ENCODE measurements around the gene KIF5A. TPM values are rescaled to one million over a fixed set of nuclear protein-coding genes. Genes with fewer than 3 reads are reported as not detected.

The KIF5A gene
- total RNA-seq, 4 donors from 2014 or later: 0.08 to 1.2 (median 0.23) TPM

DNA sequence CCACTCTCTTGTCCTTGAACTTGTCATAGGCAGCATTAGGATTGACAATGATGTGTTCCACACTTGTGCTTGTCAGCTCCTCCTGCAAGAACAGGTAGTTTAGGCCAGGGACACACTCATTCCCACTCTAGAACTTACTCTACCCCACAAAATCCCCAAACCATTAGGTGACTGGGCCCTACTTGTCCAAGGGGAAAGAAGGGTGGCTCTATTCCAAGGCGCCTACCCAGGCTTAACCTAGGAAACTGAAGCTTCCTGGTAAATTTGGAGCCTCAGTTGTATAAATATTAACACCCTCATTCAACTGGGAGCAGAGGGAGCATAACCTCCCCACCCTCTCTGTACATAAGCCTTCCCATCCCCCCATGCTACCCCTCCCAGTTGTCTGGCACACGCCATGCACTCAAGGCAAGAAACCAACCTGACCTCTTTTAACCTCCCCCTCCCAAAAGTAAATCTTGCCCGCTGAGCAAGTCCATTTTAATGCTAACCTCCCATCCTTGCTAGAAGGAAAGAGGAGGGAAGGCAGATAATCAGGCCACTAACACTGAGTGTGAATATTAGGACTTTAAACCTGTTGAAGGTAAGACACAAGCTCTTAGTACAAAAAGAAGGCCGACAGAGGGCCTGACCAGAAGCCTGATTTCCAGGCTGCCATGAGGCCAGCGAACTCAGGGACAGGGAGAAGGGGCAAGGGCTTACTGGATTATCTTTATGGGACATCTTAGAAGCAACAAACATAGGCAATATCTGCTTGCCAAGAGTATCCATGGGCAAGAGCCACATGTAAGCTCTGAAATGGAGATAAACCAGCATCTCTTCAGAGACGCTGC, 13.9 kb upstream of the KIF5A start:
- no peak for TF ChIP-seq POLR2A (IDR thresholded peaks at IDR 0.05)
- TF ChIP-seq, protein P1, sequence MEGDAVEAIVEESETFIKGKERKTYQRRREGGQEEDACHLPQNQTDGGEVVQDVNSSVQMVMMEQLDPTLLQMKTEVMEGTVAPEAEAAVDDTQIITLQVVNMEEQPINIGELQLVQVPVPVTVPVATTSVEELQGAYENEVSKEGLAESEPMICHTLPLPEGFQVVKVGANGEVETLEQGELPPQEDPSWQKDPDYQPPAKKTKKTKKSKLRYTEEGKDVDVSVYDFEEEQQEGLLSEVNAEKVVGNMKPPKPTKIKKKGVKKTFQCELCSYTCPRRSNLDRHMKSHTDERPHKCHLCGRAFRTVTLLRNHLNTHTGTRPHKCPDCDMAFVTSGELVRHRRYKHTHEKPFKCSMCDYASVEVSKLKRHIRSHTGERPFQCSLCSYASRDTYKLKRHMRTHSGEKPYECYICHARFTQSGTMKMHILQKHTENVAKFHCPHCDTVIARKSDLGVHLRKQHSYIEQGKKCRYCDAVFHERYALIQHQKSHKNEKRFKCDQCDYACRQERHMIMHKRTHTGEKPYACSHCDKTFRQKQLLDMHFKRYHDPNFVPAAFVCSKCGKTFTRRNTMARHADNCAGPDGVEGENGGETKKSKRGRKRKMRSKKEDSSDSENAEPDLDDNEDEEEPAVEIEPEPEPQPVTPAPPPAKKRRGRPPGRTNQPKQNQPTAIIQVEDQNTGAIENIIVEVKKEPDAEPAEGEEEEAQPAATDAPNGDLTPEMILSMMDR (IDR thresholded peaks at IDR 0.05): no peak
- no peak overlapping the region for H3K4me3 ChIP-seq (ENCODE audit: low read depth, poor library complexity, severe bottlenecking)
- 76 to 90% methylated on average over 6 of the region's 6 CpGs for WGBS, 2 donors
- intact Hi-C loops (cut with DNase I; ENCODE audit: low total_unique reads): no loop called here
- DNase-seq (ENCODE audit: low spot score in 2 of 2): no peak

DNA sequence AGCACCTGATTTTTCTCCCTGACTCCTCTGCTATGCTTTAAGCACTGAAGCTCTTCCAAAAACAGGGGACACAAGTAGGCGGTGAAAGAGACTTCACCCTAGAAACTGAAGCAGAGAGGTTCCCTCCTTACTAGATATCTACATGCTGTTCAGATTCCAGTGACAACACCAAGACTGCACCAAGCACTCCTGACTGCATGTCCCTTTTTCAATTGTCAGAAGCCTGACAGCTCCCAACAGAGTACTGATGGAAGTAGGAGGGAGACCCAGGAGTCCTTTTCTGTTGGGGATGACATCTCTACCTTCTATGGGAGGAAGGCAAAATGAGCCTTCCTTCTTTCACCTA, 13.3 kb upstream of the KIF5A start:
- intact Hi-C loops (cut with DNase I; ENCODE audit: low total_unique reads): no loop called here
- 91 to 100% methylated on average over 1 of the region's 1 CpG for WGBS, 2 donors
- TF ChIP-seq, protein P1 (IDR thresholded peaks at IDR 0.05): no peak
- TF ChIP-seq POLR2A (IDR thresholded peaks at IDR 0.05): no peak
- H3K4me3 ChIP-seq (ENCODE audit: low read depth, poor library complexity, severe bottlenecking): no peak overlapping the region
- no peak for DNase-seq (ENCODE audit: low spot score in 2 of 2)

DNA sequence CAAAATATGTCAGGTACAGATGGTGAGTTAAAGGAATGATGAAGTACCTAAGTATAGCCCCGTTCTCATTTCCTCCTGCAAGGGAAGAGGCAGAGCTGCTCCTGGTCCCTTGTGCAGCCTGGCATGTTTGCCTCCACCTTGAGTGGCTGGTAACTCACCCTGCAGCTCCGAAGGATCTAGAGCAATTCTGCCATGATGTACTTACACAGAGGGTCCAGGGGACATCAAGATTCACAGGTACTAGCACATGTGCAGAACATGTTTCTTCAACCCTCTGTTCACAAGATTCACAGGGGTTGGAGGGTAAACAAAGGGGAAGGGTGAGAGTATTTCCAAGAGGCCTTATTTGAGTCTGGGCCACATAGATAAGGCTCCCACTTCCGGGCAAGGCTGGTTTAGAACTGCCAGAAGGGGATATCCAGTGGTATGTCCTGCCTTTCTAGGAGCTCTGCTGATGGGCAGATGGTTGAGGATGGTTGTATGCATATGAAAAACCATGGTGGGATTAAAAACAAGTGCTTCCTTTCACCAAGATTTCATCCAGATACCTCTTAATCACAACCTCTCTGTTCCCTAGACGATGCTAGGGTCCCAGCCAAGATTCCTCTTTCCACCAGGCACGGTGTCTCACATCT, 10.6 kb upstream of the KIF5A start:
- TF ChIP-seq, protein P1 (IDR thresholded peaks at IDR 0.05): no peak
- no peak for TF ChIP-seq POLR2A (IDR thresholded peaks at IDR 0.05)
- DNase-seq (ENCODE audit: low spot score in 2 of 2): peak in 1 of 2 donors; percentile 20
- intact Hi-C loops (cut with DNase I; ENCODE audit: low total_unique reads): no loop called here
- no peak overlapping the region for H3K4me3 ChIP-seq (ENCODE audit: low read depth, poor library complexity, severe bottlenecking)
- 82 to 85% methylated on average over 5 of the region's 5 CpGs for WGBS, 2 donors

DNA sequence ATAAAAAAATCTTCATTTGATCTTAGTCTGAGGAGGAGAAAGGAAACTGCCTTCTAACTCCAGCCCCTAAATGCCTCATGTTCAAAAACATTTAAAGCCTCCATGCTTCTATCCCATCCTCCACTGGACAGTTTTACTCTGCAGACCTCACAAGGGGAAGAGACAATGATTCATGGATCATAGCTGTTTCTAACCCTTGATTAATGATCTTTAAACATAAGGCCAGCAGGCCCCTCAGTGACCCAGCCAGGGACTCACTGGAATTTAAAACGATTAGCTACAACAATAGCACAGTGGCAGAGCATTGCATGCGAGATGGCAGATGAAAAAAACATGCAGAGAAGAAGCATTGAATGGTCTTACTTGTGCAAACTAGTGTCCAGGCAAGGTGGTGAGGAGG, 8.8 kb upstream of the KIF5A start:
- peak in 1 of 2 donors; percentile 26 for DNase-seq (ENCODE audit: low spot score in 2 of 2)
- WGBS, 2 donors: 47 to 66% methylated on average over 2 of the region's 2 CpGs
- intact Hi-C loops (cut with DNase I; ENCODE audit: low total_unique reads): no loop called here
- TF ChIP-seq, protein P1 (IDR thresholded peaks at IDR 0.05): no peak
- no peak for TF ChIP-seq POLR2A (IDR thresholded peaks at IDR 0.05)
- H3K4me3 ChIP-seq (ENCODE audit: low read depth, poor library complexity, severe bottlenecking): no peak overlapping the region

DNA sequence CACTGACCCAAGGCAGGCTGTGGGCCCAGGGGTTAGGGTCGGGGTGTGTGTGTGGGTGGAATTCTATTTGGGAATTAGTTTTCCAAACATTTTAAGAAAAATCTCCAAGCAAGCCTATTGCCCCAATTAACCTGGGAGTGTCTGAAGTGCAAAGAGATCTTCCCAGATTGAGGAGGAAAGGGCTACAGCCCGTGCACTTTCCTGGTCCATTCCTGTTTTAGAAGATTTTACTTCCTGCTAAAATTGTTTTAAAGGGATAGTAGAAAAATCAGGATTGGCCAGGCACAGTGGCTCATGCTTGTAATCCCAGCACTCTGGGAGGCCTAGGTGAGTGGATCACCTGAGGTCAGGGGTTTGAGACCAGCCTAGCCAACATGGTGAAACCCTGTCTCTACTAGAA, 8.1 kb upstream of the KIF5A start:
- TF ChIP-seq POLR2A (IDR thresholded peaks at IDR 0.05): no peak
- TF ChIP-seq, protein P1 (IDR thresholded peaks at IDR 0.05): no peak
- peak in 1 of 2 donors; percentile 50 for DNase-seq (ENCODE audit: low spot score in 2 of 2)
- H3K4me3 ChIP-seq (ENCODE audit: low read depth, poor library complexity, severe bottlenecking): no peak overlapping the region
- intact Hi-C loops (cut with DNase I; ENCODE audit: low total_unique reads): no loop called here
- WGBS, 2 donors: 80 to 81% methylated on average over 2 of the region's 2 CpGs

All from lower leg skin (tissue), 4 donors.